ENCODE results near the gene FLCN.

GRCh38 chr17:17252149-17252661 is 15.2 kb upstream of the FLCN start:
- no peak for TF ChIP-seq EZH2phosphoT487 (IDR thresholded peaks at IDR 0.05; ENCODE audit: low read length)
- no peak for TF ChIP-seq CTCF (IDR thresholded peaks at IDR 0.05; ENCODE audit: low read length)

Measured in MM.1S (cell line).